ENCODE measurements around the gene APOM. TPM values are rescaled to one million over a fixed set of nuclear protein-coding genes. Genes with fewer than 3 reads are reported as not detected.
A peak's percentile ranks its signal among the peaks of the same experiment; 100 is the strongest.

The APOM gene
- total and polyA plus RNA-seq, 4 donors: 0.40 to 9.5 (median 6.2) TPM

DNA sequence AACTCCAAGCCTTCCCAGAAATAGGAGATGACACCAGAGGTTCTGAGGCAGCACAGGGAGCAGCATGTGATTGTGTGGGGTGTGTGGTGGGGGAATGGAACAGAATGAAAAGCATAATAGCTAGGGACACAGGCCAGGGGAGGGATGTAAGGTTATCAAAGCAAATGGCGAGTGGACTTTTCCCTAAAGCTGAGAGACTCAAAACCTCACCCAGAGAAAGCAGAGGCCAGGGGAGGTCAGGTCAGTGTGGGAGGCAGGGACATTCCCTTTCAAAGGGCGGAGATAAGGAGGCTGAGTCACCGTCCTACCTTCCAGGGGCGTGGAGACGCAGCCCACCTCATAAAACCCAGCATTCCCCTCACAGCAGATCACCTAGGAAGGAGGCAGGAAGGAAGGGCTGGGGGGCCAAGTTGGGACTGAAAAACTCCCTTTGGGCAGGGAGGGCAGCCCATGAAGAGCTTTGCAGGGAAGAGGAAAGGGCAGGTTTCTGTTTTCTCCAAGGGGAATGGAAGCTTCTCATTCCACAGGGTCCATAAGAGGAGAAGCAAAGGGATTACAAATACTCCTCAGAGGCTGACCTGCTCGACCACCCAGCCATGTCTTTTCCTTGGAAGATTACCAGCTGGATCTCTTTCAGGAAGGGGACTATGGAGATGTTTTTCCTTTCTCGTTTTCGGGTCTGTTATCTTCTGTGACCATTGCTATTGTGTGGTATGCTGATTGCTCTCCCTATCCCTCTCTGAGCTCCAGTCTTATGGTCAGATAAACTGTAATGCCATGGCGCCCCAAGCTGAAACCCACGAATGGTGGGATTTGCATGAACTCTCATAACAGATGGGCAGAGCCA lies 34.8 kb downstream of the APOM start:
- no peaks in the 10 kb centered on the region for H3K9me3 ChIP-seq (ENCODE audit: control insufficient read depth, insufficient read depth, low read length)
- no peaks in the 10 kb centered on the region for H3K27me3 ChIP-seq (ENCODE audit: control insufficient read depth, insufficient read depth, low read length)
- H3K27ac ChIP-seq (ENCODE audit: low read depth, low read length): no peak overlapping the region
- DNase-seq (ENCODE audit: low read depth in 4 of 6, low spot score in 6 of 6): no peak
- no peak overlapping the region for H3K4me3 ChIP-seq (ENCODE audit: low read depth, low read length)
- H3K4me1 ChIP-seq (ENCODE audit: control insufficient read depth, insufficient read depth, low read length): no peaks in the 10 kb centered on the region
- 58% methylated on average over 3 of the region's 10 CpGs for WGBS (ENCODE audit: insufficient coverage)
- H3K36me3 ChIP-seq (ENCODE audit: control insufficient read depth, insufficient read depth, low read length): peaks cover 94% of the 10 kb centered on the region

DNA sequence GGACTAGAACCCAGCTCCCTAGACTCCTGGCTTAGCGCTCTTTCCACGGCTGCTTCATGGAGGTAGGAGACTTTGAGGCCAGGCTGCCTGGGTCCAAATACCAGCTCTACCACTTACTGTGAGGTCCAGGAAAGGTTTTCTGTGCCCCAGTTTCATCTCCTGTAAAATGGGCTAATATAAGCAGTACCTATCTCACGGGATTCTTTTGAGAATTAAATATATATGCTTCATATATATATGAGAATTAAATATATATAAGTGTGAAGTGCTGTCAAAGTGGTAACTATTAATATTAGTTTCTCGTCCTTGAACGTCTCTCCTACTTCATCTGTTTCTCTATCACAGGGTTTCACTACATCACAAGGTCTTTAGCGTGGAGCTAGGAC lies 35.4 kb downstream of the APOM start:
- Histone ChIP-seq H3K4me3 (ENCODE audit: low read depth, low read length) (no peak overlapping the region), H3K27me3 (ENCODE audit: control insufficient read depth, insufficient read depth, low read length) (no peaks in the 10 kb centered on the region), H3K4me1 (ENCODE audit: control insufficient read depth, insufficient read depth, low read length) (no peaks in the 10 kb centered on the region), H3K27ac (ENCODE audit: low read depth, low read length) (no peak overlapping the region), H3K9me3 (ENCODE audit: control insufficient read depth, insufficient read depth, low read length) (no peaks in the 10 kb centered on the region), H3K36me3 (ENCODE audit: control insufficient read depth, insufficient read depth, low read length) (peaks cover 94% of the 10 kb centered on the region)
- no peak for DNase-seq (ENCODE audit: low read depth in 4 of 6, low spot score in 6 of 6)
- WGBS (ENCODE audit: insufficient coverage): 92% methylated on average over 2 of the region's 6 CpGs

DNA sequence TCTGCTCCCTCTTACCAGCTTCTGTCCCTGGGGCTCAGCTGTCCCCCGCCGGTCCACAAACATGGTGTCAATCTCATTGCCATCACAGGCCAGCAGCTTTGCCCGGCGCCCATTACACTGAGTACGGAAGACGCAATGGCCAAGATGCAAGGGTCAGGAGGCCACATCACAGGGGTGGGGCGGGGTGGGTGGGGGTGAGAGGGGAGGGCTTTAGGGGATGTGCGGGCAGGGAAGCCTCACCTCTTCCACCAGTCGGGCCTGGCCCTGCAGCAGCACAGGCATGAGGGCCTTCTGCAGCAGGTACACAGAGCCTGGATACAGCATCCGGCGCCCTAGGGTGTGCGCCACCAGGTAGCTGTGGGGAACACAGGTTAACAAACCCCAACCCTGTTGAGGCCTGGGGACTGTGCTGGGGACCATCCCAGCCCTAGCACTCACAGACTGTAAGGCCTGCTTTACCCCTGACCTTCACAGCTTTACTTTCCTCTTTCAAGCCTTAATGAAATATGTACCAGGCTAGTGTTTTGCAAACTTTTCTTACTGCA lies 35.9 kb downstream of the APOM start:
- WGBS (ENCODE audit: insufficient coverage): 87% methylated on average over 5 of the region's 12 CpGs
- H3K4me3 ChIP-seq (ENCODE audit: low read depth, low read length): no peak overlapping the region
- H3K9me3 ChIP-seq (ENCODE audit: control insufficient read depth, insufficient read depth, low read length): no peaks in the 10 kb centered on the region
- no peak for DNase-seq (ENCODE audit: low read depth in 4 of 6, low spot score in 6 of 6)
- H3K36me3 ChIP-seq (ENCODE audit: control insufficient read depth, insufficient read depth, low read length): peaks cover 94% of the 10 kb centered on the region
- H3K27me3 ChIP-seq (ENCODE audit: control insufficient read depth, insufficient read depth, low read length): no peaks in the 10 kb centered on the region
- H3K27ac ChIP-seq (ENCODE audit: low read depth, low read length): no peak overlapping the region
- no peaks in the 10 kb centered on the region for H3K4me1 ChIP-seq (ENCODE audit: control insufficient read depth, insufficient read depth, low read length)

DNA sequence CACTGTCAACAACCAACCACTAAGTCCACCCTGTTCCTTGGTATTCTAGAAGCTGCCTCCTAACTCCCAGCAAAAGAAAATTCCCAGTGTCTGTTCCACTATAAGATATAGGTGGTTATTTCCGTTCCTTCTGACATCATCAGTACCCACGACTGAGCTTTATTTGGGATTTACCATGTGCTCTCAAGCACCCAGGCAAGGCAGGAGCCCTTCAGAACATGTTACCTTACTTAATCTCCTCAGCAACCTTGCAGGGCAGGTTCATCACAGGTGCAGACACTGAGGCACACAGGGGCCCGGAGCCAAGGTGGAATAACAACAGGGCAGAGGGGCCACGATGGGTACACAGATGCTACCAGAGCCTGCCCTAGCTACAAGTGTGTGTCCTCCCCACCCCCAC lies 36.7 kb downstream of the APOM start:
- Histone ChIP-seq H3K4me3 (ENCODE audit: low read depth, low read length) (no peak overlapping the region), H3K4me1 (ENCODE audit: control insufficient read depth, insufficient read depth, low read length) (no peaks in the 10 kb centered on the region), H3K27me3 (ENCODE audit: control insufficient read depth, insufficient read depth, low read length) (no peaks in the 10 kb centered on the region), H3K36me3 (ENCODE audit: control insufficient read depth, insufficient read depth, low read length) (peaks cover 91% of the 10 kb centered on the region), H3K9me3 (ENCODE audit: control insufficient read depth, insufficient read depth, low read length) (no peaks in the 10 kb centered on the region), H3K27ac (ENCODE audit: low read depth, low read length) (no peak overlapping the region)
- 81% methylated on average over 3 of the region's 4 CpGs for WGBS (ENCODE audit: insufficient coverage)
- DNase-seq (ENCODE audit: low read depth in 4 of 6, low spot score in 6 of 6): no peak

DNA sequence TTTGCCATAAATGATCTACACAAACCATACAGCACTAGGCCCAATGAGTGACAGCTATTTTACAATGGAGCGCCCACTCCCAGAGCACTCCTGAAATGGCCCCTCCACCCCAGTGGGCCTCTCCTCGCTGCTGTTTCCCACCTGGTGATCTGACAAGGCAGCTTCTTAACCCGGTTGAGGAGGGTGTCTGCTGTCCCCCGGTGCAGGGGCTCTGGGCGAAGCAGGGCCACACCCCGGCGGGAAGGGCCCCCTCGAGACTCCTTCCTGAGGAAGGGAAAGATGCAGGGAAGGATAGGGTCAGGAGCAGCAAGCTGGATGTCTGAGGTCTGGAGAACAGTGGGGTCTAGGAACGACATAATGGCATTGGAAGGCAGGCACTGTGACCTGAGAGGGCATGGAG lies 37.2 kb downstream of the APOM start:
- Histone ChIP-seq H3K9me3 (ENCODE audit: control insufficient read depth, insufficient read depth, low read length) (no peaks in the 10 kb centered on the region), H3K4me3 (ENCODE audit: low read depth, low read length) (no peak overlapping the region), H3K27me3 (ENCODE audit: control insufficient read depth, insufficient read depth, low read length) (no peaks in the 10 kb centered on the region), H3K27ac (ENCODE audit: low read depth, low read length) (no peak overlapping the region), H3K36me3 (ENCODE audit: control insufficient read depth, insufficient read depth, low read length) (peaks cover 89% of the 10 kb centered on the region), H3K4me1 (ENCODE audit: control insufficient read depth, insufficient read depth, low read length) (no peaks in the 10 kb centered on the region)
- WGBS (ENCODE audit: insufficient coverage): 88% methylated on average over 9 of the region's 9 CpGs
- DNase-seq (ENCODE audit: low read depth in 4 of 6, low spot score in 6 of 6): no peak

DNA sequence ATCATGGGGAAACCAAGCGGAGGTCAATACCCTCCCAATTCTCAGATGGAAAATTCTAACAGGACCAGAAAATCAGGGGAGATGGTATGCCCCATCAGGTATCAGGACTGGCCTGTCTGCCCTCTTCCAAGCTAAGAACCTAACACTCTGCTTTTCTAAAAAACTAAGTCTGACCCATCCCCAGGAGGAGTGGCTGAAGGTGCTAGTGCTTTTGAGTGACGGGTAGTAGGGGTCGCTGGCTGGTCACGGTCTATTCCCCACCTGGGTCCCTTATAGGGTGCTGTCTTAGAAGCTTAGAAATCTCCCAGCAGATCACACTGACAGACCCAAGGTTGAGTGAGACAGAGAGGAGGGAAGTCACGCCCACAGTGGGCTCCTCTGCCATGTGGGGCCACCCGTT lies 37.8 kb downstream of the APOM start:
- H3K4me1 ChIP-seq (ENCODE audit: control insufficient read depth, insufficient read depth, low read length): no peaks in the 10 kb centered on the region
- no peaks in the 10 kb centered on the region for H3K27me3 ChIP-seq (ENCODE audit: control insufficient read depth, insufficient read depth, low read length)
- 80% methylated on average over 1 of the region's 6 CpGs for WGBS (ENCODE audit: insufficient coverage)
- no peaks in the 10 kb centered on the region for H3K9me3 ChIP-seq (ENCODE audit: control insufficient read depth, insufficient read depth, low read length)
- H3K4me3 ChIP-seq (ENCODE audit: low read depth, low read length): no peak overlapping the region
- H3K27ac ChIP-seq (ENCODE audit: low read depth, low read length): no peak overlapping the region
- peaks cover 85% of the 10 kb centered on the region for H3K36me3 ChIP-seq (ENCODE audit: control insufficient read depth, insufficient read depth, low read length)
- no peak for DNase-seq (ENCODE audit: low read depth in 4 of 6, low spot score in 6 of 6)

DNA sequence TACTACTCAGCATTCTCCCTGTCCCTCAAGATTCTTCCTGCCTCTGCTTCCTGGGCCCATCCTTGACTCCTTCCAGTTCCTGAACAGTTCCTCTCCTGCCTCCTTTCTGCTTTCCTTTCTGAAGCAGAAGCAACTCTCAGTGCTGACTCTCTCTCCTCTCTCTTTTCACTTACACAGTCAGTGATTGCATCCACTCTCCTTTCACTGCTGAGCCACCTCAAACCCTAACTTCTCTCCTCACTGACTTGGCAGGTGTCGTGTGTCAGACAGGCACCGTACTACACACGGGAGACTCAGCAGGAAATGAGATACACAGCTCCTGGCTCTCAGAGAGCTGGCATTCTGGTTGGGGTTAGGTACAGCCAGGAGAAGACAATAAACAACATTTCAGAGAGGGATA lies 41.9 kb downstream of the APOM start:
- Histone ChIP-seq H3K27me3 (ENCODE audit: control insufficient read depth, insufficient read depth, low read length) (no peaks in the 10 kb centered on the region), H3K27ac (ENCODE audit: low read depth, low read length) (no peak overlapping the region), H3K4me1 (ENCODE audit: control insufficient read depth, insufficient read depth, low read length) (peaks cover 14% of the 10 kb centered on the region), H3K36me3 (ENCODE audit: control insufficient read depth, insufficient read depth, low read length) (peaks cover 67% of the 10 kb centered on the region), H3K4me3 (ENCODE audit: low read depth, low read length) (no peak overlapping the region), H3K9me3 (ENCODE audit: control insufficient read depth, insufficient read depth, low read length) (no peaks in the 10 kb centered on the region)
- DNase-seq (ENCODE audit: low read depth in 4 of 6, low spot score in 6 of 6): no peak
- 67% methylated on average over 1 of the region's 3 CpGs for WGBS (ENCODE audit: insufficient coverage)

DNA sequence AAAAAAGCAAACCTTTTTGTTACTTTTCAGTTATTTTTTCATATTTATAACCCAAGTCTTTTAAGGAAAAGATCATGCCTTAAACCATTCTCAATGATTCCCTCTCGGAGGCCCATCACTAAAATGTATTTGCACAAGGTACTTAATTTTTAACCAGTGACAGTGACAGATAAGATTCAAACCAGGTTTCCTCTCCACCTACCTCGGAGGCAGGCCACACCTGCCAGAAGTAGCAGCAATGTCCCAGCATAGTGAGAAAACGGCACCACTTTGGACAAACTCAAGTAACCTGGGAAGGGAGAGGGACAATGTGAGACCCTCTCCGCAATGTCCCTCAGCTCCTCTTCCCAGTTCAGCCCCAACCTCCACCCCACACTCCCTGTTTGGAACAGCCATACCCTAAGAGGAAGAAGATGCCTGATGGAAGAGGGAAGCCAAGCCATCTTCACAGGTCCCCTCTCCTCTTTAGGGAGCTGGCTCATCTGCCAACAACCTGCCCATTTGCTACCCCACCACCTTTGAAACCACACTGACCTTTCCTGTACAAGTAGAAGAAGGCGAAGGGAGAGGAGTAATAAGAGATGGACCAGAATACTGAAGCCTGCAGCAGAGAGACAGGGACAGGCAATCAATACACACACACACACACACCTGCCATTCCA lies 45.2 kb downstream of the APOM start:
- 100% methylated on average over 1 of the region's 5 CpGs for WGBS (ENCODE audit: insufficient coverage)
- Histone ChIP-seq H3K9me3 (ENCODE audit: control insufficient read depth, insufficient read depth, low read length) (no peaks in the 10 kb centered on the region), H3K27ac (ENCODE audit: low read depth, low read length) (no peak overlapping the region), H3K4me1 (ENCODE audit: control insufficient read depth, insufficient read depth, low read length) (peaks cover 22% of the 10 kb centered on the region), H3K4me3 (ENCODE audit: low read depth, low read length) (no peak overlapping the region), H3K36me3 (ENCODE audit: control insufficient read depth, insufficient read depth, low read length) (peaks cover 36% of the 10 kb centered on the region), H3K27me3 (ENCODE audit: control insufficient read depth, insufficient read depth, low read length) (no peaks in the 10 kb centered on the region)
- no peak for DNase-seq (ENCODE audit: low read depth in 4 of 6, low spot score in 6 of 6)

DNA sequence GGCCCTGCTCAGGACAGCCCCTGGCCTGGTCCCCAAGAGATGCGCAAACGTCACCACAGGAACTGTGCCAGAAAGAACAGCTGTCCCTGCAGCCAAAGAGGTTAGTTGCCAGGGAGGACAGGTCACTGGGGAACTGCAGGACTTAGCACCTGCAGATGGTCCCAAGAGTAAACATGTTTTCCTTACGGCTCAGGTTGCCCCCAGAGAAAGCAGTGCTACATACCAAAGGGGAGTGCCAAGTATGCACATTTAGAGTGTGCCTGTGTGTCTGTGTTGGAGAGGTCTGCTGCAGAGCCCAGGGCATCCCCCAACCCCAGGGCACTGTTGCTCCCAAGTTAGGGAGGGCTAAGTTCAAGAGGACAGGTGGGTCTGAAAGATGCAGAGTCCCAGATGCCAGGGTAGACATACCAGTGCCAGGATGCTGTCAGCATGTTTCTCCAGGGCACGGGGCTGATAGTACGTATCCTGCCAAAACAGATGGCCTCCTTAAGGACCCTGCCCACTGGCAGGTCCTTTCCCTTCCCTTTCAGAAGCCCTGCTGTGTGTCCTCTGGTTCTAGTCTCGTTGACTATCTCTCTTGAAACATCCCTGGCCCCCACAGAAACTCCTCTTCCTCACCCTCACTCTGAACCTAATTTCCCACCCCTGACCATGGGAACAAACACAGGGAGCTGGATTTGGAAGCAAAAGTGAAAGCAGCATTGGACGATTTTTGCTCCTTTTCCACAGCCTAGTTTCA lies 46.1 kb downstream of the APOM start:
- peak in 2 of 6 donors; percentile 8 to 39 for DNase-seq (ENCODE audit: low read depth in 4 of 6, low spot score in 6 of 6)
- peaks cover 26% of the 10 kb centered on the region for H3K36me3 ChIP-seq (ENCODE audit: control insufficient read depth, insufficient read depth, low read length)
- peaks cover 22% of the 10 kb centered on the region for H3K4me1 ChIP-seq (ENCODE audit: control insufficient read depth, insufficient read depth, low read length)
- peak overlapping the region; percentile 100 for H3K27ac ChIP-seq (ENCODE audit: low read depth, low read length)
- WGBS (ENCODE audit: insufficient coverage): 20% methylated on average over 6 of the region's 7 CpGs
- H3K27me3 ChIP-seq (ENCODE audit: control insufficient read depth, insufficient read depth, low read length): no peaks in the 10 kb centered on the region
- peak overlapping the region; percentile 100 for H3K4me3 ChIP-seq (ENCODE audit: low read depth, low read length)
- no peaks in the 10 kb centered on the region for H3K9me3 ChIP-seq (ENCODE audit: control insufficient read depth, insufficient read depth, low read length)

Measured in spinal cord (tissue), 10 donors.